Testis (tissue), 2 donors: ENCODE data around the gene LPIN1.

Experiments used
- POLR2A ChIP-seq: fragments of 450-650 bp; IDR thresholded peaks from one replicate; pipeline ENCODE4 v1.6.1; 2017; ENCODE audit warnings: antibody characterized with exemption, mild to moderate bottlenecking, moderate library complexity
- TF ChIP-seq, protein P1 (sequence below), 3 experiments: fragments of 450-650 bp in 2 of 3; fragments of 200-600 bp in 1 of 3; sonication (generic) in 1 of 3; IDR thresholded peaks; one replicate each; pipeline ENCODE4 v1.5.1; 2016 to 2019; ENCODE audit warnings: antibody characterized with exemption in 3 of 3, mild to moderate bottlenecking in 2 of 3, moderate library complexity in 1 of 3

DNA sequence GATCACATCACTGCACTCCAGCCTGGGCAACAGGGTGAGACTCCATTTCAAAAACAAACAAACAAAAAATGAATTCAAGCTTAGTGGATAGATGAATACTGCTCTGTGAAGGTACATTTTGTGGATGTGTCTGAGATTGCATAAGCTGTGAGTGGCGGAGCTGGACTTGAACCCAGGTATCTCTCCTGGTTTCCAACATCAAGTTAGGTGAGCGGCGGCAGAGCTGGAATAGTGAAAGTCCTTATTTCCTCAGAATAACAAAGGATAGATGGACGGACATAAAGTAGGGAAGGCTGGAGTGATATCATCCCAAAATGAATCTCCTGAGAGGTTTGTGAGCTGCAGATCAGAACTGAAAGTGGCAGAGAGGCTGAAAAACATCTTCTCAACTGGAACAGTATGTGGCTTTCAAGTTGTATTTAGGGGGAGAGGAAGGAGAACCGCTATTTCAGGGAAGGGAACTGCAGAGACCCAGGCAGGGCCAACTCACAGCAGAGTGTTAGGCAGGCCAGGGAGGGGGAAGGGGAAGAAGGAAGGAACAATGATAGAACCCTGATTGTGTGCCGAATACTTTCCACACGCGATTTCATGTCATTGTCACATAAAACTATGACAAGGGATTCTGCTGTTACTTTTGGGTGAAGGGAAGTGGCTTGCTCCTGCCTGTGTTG is 106.2 kb downstream of the LPIN1 start:
- TF ChIP-seq, protein P1, sequence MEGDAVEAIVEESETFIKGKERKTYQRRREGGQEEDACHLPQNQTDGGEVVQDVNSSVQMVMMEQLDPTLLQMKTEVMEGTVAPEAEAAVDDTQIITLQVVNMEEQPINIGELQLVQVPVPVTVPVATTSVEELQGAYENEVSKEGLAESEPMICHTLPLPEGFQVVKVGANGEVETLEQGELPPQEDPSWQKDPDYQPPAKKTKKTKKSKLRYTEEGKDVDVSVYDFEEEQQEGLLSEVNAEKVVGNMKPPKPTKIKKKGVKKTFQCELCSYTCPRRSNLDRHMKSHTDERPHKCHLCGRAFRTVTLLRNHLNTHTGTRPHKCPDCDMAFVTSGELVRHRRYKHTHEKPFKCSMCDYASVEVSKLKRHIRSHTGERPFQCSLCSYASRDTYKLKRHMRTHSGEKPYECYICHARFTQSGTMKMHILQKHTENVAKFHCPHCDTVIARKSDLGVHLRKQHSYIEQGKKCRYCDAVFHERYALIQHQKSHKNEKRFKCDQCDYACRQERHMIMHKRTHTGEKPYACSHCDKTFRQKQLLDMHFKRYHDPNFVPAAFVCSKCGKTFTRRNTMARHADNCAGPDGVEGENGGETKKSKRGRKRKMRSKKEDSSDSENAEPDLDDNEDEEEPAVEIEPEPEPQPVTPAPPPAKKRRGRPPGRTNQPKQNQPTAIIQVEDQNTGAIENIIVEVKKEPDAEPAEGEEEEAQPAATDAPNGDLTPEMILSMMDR (IDR thresholded peaks at IDR 0.05) = no peak
- TF ChIP-seq POLR2A = no peak
